Measurements from ENCODE around the gene NANOS3. TPM values are rescaled to one million over a fixed set of nuclear protein-coding genes. Genes with fewer than 3 reads are reported as not detected.

Gene NANOS3
- total and polyA plus RNA-seq, 9 of the 15 experiments (the other 6 are each of a cell fraction or from before 2014, with no cell fraction given), result not detected

DNA sequence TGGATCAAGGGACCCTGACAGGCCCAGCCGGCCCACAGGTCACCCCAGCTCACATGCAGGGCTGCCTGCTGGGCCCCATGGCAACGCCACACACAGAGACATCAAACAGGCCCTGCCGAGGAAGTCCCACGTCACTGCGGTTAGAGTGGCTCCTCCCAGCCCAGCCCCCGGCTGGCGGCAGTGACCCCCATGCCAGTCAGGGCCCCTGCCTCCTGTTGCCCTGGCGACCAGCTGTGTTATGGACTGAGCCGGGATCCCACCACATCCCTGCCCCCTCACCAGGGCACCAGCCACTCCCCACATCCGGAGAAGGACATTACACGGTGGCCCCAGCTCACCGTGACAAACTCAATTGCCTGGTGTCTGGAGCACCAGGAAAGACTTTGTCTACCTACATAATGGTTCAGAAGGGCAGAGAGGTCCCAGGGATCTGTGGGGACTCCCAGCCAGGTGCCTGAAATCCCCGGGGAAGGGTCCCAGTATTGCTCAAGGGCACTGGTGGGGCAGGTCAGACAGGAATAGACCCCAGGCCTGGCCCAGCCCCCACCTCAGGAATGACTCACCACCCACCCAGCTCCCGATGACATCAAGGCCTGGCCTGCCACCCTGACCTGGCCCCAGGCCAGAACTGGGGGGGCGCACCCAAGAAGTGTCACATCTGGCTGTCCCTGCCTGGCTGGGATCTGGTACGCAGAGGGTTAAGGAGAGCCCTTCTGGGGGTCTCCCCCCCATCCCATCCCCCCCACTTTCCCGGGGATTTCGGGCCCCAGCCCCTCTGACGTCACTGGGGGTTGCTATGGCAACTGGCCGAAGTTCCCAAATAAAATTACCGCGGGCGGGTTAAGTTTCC lies 30.2 kb upstream of the NANOS3 start (continued):
- TF ChIP-seq ZNF589 (CRISPR knock-in tag; IDR thresholded peaks at IDR 0.05; ENCODE audit: low read depth) (peak; percentile 48; the same call in 1 of the 2 replicates), TAF15 (IDR thresholded peaks at IDR 0.05; ENCODE audit: low read depth, low read length) (no peak), BRD9 (IDR thresholded peaks at IDR 0.05; ENCODE audit: low read depth, partially characterized antibody) (peak; percentile 86), TCFL5 (CRISPR knock-in tag; conservative IDR thresholded peaks at IDR 0.05) (no peak), ZNF830 (CRISPR knock-in tag; IDR thresholded peaks at IDR 0.05) (no peak), PPARD (CRISPR knock-in tag; IDR thresholded peaks at IDR 0.05) (no peak), SAP30 (IDR thresholded peaks at IDR 0.05; ENCODE audit: borderline replicate concordance, insufficient read depth, low read depth, low read length, poor library complexity, severe bottlenecking) (no peak), CREB3 (tag; conservative IDR thresholded peaks at IDR 0.05; ENCODE audit: low read depth) (no peak), NFIX (CRISPR knock-in tag; IDR thresholded peaks at IDR 0.05; ENCODE audit: low read depth) (peak; percentile 80), NCOA2 (IDR thresholded peaks at IDR 0.05; ENCODE audit: partially characterized antibody in 2 of 2) (no peak), MAFF (IDR thresholded peaks at IDR 0.05; ENCODE audit: low read length) (no peak), CBFA2T3 (IDR thresholded peaks at IDR 0.05) (peak; percentile 34; the same call in 1 of the 2 replicates), ZNF316 (IDR thresholded peaks at IDR 0.05) (no peak), HIVEP1 (CRISPR knock-in tag; IDR thresholded peaks at IDR 0.05) (no peak), FOXO4 (CRISPR knock-in tag; IDR thresholded peaks at IDR 0.05) (no peak), ZFP30 (CRISPR knock-in tag; IDR thresholded peaks at IDR 0.05; ENCODE audit: borderline replicate concordance) (no peak), SETDB1 (IDR thresholded peaks at IDR 0.05; ENCODE audit: low read length) (no peak), ILK (tag; IDR thresholded peaks at IDR 0.05; ENCODE audit: borderline replicate concordance, low read depth) (no peak), ZNF431 (CRISPR knock-in tag; IDR thresholded peaks at IDR 0.05) (no peak; the same call in 1 of the 2 replicates), ZNF224 (CRISPR knock-in tag; IDR thresholded peaks at IDR 0.05) (no peak), ERF (CRISPR knock-in tag; IDR thresholded peaks at IDR 0.05) (0 out of 2 replicates have a peak, but pooled peaks have one; percentile 32), BACH1 (tag; IDR thresholded peaks at IDR 0.05) (no peak), SMARCA5 (IDR thresholded peaks at IDR 0.05) (no peak), SNAPC5 (CRISPR knock-in tag; IDR thresholded peaks at IDR 0.05) (no peak), MBD2 (IDR thresholded peaks at IDR 0.05; ENCODE audit: borderline replicate concordance, low read depth) (no peak; the same call in 1 of the 2 replicates)
